NB4 (cell line): ENCODE results near the gene GPR152.

Source experiments
- MYC ChIP-seq: IDR thresholded peaks from 2 replicates; pipeline ENCODE4 v1.6.1; 2011; ENCODE audit warnings: low read depth, low read length
- POLR2A ChIP-seq: IDR thresholded peaks from 2 replicates; pipeline ENCODE4 v1.6.1; 2011; ENCODE audit warnings: mild to moderate bottlenecking; ENCODE audit not compliant: insufficient read length; ENCODE audit errors: extremely low read depth
- TF ChIP-seq, protein P1 (sequence below): IDR thresholded peaks from 2 replicates; pipeline ENCODE4 v1.6.1; 2011; ENCODE audit warnings: low read depth, low read length
- TF ChIP-seq, protein P2 (sequence below): IDR thresholded peaks from one replicate; pipeline ENCODE4 v1.5.1; 2012; ENCODE audit warnings: low read depth, low read length

DNA sequence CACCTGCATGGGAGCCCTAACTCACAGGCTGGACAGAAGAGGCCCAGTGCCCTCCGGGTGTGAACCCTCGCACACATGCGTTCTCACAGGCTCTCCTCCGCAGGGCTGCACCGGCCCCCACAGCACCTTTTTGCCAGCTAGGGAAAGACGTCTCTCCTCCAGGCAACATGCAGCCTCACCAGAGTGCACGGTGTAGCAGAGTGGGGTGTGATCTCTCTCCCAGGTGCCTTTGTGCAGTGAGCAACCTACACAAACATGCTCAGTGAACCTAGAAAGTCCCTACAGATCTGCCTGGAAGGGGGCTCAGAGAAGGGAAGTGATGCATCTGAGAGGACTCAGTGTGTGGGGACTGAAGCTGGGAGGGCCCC lies 40.8 kb downstream of the GPR152 start:
- TF ChIP-seq, protein P1, sequence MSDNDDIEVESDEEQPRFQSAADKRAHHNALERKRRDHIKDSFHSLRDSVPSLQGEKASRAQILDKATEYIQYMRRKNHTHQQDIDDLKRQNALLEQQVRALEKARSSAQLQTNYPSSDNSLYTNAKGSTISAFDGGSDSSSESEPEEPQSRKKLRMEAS, result no peak
- TF ChIP-seq, protein P2, sequence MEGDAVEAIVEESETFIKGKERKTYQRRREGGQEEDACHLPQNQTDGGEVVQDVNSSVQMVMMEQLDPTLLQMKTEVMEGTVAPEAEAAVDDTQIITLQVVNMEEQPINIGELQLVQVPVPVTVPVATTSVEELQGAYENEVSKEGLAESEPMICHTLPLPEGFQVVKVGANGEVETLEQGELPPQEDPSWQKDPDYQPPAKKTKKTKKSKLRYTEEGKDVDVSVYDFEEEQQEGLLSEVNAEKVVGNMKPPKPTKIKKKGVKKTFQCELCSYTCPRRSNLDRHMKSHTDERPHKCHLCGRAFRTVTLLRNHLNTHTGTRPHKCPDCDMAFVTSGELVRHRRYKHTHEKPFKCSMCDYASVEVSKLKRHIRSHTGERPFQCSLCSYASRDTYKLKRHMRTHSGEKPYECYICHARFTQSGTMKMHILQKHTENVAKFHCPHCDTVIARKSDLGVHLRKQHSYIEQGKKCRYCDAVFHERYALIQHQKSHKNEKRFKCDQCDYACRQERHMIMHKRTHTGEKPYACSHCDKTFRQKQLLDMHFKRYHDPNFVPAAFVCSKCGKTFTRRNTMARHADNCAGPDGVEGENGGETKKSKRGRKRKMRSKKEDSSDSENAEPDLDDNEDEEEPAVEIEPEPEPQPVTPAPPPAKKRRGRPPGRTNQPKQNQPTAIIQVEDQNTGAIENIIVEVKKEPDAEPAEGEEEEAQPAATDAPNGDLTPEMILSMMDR, result no peak
- no peak for TF ChIP-seq POLR2A
- no peak for TF ChIP-seq MYC
